Liver (tissue), 3 donors: ENCODE results near the gene OR2T27.

Source experiments
- JUND ChIP-seq, 2 donors: IDR thresholded peaks; 2 replicates each; pipeline ENCODE4 v1.6.1; 2016; ENCODE audit warnings: antibody characterized with exemption in 2 of 2
- NR2F2 ChIP-seq: IDR thresholded peaks from 2 replicates; pipeline ENCODE4 v1.6.1; 2016; ENCODE audit warnings: antibody characterized with exemption
- RAD21 ChIP-seq, 2 donors: IDR thresholded peaks; 2 replicates each; pipeline ENCODE4 v1.6.1; 2016; ENCODE audit warnings: antibody characterized with exemption in 2 of 2, mild to moderate bottlenecking in 2 of 2
- YY1 ChIP-seq: IDR thresholded peaks from 2 replicates; pipeline ENCODE4 v1.6.1; 2016; ENCODE audit warnings: antibody characterized with exemption, mild to moderate bottlenecking
- TF ChIP-seq, protein P1 (sequence below): fragments of 150-350 bp; IDR thresholded peaks from 2 replicates; pipeline ENCODE4 v1.5.1; 2017; ENCODE audit warnings: improper control_type of control experiment, low read depth, low read length; ENCODE audit not compliant: missing input control
- TF ChIP-seq, protein P2 (sequence below): IDR thresholded peaks from 2 replicates; pipeline ENCODE4 v1.6.1; 2016; ENCODE audit warnings: antibody characterized with exemption, mild to moderate bottlenecking
- donor health status: healthy.
- donor health status: healthy.

DNA sequence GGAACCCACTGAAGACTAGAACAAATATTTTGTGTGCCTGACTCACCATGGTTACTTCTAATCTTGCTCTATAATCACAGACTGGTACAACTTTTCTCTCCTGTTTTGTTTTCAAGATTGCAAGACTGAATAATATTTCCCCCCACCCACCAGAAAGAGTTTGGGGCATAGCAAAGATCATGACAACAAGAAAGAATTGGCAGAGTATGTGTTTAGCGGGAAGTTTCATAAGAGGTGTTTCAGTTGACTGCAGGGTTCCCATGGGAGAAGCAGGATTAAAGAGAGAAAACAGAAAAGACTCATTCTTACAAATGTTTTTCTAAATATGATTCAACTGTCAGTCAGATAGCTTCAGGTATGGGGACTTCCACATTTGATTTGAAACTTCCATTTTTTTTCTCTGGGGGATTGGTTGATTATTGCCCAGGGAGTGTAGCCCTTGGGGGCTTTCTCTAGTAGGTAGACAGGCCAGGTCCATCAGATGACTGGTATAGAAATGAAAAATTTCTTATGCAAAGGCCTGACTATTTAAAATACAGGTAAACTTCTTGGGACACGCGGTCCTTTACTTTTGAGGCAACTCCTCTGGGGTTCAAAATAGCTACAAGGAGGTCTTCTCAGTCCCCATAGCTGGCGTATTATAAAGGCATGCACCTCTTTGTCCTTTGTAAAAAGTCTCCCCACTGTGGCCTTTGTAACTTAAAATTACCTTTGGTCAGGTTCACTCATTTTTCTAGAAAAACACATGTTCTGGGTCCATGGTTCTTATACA lies 33.4 kb upstream of the OR2T27 start:
- TF ChIP-seq NR2F2 (no peak), JUND (IDR thresholded peaks at IDR 0.05) (no peak), YY1 (no peak), RAD21 (IDR thresholded peaks at IDR 0.05) (no peak)
- TF ChIP-seq, protein P1, sequence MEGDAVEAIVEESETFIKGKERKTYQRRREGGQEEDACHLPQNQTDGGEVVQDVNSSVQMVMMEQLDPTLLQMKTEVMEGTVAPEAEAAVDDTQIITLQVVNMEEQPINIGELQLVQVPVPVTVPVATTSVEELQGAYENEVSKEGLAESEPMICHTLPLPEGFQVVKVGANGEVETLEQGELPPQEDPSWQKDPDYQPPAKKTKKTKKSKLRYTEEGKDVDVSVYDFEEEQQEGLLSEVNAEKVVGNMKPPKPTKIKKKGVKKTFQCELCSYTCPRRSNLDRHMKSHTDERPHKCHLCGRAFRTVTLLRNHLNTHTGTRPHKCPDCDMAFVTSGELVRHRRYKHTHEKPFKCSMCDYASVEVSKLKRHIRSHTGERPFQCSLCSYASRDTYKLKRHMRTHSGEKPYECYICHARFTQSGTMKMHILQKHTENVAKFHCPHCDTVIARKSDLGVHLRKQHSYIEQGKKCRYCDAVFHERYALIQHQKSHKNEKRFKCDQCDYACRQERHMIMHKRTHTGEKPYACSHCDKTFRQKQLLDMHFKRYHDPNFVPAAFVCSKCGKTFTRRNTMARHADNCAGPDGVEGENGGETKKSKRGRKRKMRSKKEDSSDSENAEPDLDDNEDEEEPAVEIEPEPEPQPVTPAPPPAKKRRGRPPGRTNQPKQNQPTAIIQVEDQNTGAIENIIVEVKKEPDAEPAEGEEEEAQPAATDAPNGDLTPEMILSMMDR: no peak
- TF ChIP-seq, protein P2, sequence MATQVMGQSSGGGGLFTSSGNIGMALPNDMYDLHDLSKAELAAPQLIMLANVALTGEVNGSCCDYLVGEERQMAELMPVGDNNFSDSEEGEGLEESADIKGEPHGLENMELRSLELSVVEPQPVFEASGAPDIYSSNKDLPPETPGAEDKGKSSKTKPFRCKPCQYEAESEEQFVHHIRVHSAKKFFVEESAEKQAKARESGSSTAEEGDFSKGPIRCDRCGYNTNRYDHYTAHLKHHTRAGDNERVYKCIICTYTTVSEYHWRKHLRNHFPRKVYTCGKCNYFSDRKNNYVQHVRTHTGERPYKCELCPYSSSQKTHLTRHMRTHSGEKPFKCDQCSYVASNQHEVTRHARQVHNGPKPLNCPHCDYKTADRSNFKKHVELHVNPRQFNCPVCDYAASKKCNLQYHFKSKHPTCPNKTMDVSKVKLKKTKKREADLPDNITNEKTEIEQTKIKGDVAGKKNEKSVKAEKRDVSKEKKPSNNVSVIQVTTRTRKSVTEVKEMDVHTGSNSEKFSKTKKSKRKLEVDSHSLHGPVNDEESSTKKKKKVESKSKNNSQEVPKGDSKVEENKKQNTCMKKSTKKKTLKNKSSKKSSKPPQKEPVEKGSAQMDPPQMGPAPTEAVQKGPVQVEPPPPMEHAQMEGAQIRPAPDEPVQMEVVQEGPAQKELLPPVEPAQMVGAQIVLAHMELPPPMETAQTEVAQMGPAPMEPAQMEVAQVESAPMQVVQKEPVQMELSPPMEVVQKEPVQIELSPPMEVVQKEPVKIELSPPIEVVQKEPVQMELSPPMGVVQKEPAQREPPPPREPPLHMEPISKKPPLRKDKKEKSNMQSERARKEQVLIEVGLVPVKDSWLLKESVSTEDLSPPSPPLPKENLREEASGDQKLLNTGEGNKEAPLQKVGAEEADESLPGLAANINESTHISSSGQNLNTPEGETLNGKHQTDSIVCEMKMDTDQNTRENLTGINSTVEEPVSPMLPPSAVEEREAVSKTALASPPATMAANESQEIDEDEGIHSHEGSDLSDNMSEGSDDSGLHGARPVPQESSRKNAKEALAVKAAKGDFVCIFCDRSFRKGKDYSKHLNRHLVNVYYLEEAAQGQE: no peak
